GDM1 (cell line): Measurements from ENCODE around the gene OR11L1.

Experiments
- DNase-seq: peaks from one replicate; lab custom pipeline; 2025; lab: John Stamatoyannopoulos, UW

OR11L1 gene, protein sequence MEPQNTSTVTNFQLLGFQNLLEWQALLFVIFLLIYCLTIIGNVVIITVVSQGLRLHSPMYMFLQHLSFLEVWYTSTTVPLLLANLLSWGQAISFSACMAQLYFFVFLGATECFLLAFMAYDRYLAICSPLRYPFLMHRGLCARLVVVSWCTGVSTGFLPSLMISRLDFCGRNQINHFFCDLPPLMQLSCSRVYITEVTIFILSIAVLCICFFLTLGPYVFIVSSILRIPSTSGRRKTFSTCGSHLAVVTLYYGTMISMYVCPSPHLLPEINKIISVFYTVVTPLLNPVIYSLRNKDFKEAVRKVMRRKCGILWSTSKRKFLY

GRCh38 chr1:247841796-247842195 is at the start of gene OR11L1:
OR11L1 (minus strand) TSS chr1:247841896; CDS start chr1:247841896, 0 bp downstream.
- no peak for DNase-seq

DNA sequence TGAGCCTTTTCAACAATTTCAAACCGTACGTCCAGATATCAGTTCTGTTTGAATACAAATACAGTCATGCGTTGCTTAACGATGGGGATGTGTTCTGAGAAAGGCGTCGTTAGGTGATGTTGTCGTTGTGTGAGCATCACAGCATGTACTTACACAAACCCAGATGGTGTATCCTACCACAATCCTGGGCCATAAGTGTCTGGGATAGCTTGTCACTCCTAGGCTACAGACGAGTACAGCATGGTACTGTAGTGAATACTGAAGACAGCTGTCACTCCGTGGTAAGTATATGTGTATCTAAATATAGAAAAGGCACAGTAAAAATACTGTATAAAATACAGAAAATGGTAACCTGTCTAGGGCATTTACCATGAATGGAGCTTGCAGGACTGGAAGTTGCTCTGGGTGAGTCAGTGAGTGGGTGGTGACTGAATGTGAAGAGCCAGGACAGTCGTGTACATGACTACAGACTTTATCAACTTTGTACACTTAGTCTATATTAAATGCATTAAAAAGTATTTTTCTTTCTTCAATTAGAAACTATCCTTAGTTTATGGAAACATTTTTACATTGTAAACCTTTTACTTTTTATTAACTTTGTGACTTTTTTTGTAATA is 43.2 kb upstream of the OR11L1 start:
- no peak for DNase-seq

DNA sequence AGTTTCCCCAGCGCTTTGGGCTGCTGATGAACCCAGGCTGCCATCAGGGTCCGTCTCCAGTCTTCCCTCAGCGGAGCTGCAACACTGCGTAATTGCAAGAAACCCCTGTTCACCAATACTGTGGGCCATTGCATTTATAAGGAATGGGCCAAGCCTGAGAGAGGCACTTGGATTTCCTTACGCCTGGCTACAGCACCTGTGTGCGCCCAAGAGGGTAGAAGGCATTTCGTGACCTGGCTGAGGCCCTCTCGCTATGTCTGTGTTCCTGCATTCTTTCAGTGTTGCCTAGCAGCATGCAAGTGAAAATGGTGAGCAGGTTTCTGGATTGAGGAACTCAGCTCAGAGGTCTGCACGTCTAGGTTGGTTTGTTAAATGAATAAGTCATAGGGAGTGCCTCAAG is 41.6 kb upstream of the OR11L1 start:
- no peak for DNase-seq

GRCh38 chr1:247865416-247865815 is 23.7 kb upstream of the OR11L1 start:
- no peak for DNase-seq

DNA sequence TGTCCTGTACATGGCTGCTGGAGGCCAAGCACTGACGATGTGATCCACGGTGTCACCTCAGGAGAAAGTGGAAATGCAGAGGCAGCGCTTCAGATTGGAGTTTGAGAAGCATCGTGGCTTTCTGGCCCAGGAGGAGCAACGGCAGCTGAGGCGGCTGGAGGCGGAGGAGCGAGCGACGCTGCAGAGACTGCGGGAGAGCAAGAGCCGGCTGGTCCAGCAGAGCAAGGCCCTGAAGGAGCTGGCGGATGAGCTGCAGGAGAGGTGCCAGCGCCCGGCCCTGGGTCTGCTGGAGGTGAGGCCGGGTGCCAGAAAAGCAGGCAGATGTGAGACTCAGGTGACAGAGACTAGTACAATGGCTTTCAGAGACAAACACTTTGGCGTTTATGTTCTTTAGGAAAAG is 22.9 kb upstream of the OR11L1 start:
- DNase-seq, result no peak

GRCh38 chr1:247862756-247863155 is 21.1 kb upstream of the OR11L1 start:
- no peak for DNase-seq

DNA sequence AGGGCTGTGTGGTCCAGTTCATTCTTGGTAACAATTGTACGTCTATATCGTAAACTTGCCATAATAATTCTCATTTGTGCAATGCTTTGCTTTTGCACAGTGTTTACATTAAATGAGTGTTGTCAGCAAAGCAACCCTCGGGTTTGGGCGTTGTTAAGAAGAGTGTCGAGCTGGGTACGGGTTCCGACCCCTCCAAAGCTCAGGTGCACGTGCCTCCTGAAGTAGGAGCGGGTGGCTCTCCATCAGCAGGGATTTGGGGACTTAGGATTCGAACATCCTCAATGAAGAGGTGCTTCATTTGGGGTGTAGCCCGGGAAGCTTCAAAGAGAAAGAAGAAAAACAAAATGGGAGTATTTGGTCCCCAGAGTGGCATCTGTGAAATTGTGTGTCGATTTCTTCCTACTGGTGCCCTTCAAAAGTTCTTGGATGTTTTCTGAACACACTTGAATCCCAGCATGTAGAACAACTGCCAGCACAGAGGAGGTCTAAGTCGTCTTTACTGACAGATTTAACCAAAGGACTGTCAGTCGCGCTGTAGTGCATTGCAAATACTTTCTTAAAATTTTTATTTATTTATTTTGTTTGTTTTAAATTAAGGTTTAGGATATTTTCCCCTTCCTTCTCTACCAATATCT is 16.4 kb upstream of the OR11L1 start:
- no peak for DNase-seq

- peak; percentile 68 for DNase-seq
Measured at GRCh38 chr1:247857069-247857984, 15.6 kb upstream of the OR11L1 start, which contains the start of gene TRIM58. TRIM58 (plus strand) TSS chr1:247857187; CDS start chr1:247857247, 60 bp downstream.

- no peak for DNase-seq
Measured at GRCh38 chr1:247855911-247856310, 14.2 kb upstream of the OR11L1 start.

GRCh38 chr1:247854899-247855545 is 13.3 kb upstream of the OR11L1 start:
- peak; percentile 59 for DNase-seq

GRCh38 chr1:247849616-247850015 is 7.9 kb upstream of the OR11L1 start:
- no peak for DNase-seq

DNA sequence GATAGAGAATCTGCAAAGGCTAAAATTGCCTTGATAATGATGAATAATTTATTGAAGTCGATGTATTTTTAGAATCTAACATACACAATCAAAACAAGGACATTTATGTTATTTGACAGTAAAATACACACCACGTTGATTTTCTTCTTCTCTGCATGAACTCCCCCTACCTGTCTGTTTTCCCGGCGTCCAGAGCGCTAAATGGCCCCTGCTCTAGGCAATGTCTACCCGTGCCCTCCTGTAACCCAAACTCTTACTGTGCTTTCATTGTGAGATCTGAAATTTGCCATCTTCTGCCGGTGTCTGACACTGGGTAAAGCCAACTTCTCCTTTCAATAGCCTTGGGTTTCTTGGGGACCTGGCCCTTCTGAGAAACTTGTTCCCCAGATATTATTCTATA is 6.7 kb upstream of the OR11L1 start:
- DNase-seq, result no peak

- DNase-seq, result no peak
Measured at GRCh38 chr1:247845693-247846017, 4.0 kb upstream of the OR11L1 start.

DNA sequence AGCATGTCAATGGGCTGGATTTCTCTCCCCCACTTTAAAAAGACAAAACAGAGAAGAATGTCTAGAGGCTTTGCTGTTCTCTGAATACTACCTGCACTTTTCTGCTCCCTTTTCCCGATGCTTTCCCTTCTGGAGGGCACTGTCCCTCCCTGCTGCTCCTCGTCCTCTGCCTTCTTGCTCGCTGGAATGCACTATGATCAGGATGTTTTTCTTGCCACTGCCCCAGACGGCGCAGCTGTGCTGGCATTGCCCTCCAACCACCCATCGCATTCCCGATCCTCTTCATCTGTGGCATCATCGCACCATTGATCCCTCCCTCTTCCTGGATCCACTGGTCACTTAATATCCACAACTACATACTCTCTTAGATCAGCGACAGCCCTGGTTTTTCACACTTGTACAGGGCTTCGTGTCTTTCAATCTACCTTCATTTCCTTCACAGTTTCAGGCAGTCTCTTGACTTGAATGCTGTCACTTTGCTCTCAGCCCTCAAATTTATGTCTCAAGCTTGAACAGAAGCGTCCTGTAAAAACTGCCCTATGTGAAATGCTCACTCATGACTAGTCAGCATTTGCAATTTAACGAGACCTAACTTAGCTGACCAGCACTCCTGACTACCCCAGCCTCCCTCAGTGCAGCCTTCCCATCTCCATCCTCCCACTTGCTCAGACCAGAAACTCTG is 3.5 kb upstream of the OR11L1 start:
- no peak for DNase-seq

- no peak for DNase-seq
Measured at GRCh38 chr1:247843411-247843810, 1.7 kb upstream of the OR11L1 start.

DNA sequence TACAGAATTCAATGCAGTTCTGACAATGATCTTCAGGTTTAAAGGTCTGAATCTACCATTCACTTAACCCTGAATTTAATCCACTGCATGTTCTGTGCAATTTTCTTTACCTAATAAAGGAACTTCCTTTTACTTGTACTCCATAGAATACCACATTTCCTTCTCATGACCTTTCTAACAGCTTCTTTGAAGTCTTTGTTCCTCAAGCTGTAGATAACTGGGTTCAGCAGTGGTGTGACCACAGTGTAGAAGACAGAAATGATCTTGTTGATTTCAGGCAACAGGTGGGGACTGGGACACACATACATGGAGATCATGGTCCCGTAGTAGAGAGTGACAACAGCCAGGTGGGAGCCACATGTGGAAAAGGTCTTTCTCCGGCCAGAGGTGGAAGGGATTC is 878 bp downstream of the OR11L1 start:
- DNase-seq, result peak; percentile 32

DNA sequence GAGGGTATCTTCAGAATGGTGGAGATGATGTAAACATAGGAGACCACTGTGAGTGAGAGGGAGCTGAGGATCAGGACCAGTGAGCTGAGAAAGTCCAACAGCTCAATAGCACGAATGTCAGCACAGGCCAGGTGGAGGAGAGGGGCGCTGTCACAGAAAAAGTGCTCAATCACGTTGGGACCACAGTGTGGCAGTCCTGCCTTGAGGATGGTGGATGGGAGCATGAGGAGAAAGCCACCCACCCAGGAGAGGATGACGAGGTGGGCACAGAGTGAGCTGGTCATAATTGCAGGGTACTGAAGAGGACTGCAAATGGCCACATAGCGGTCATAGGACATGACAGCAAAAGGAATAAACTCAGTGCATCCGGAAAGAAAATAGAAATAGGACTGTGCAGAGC is 8.1 kb downstream of the OR11L1 start:
- DNase-seq, result no peak

DNA sequence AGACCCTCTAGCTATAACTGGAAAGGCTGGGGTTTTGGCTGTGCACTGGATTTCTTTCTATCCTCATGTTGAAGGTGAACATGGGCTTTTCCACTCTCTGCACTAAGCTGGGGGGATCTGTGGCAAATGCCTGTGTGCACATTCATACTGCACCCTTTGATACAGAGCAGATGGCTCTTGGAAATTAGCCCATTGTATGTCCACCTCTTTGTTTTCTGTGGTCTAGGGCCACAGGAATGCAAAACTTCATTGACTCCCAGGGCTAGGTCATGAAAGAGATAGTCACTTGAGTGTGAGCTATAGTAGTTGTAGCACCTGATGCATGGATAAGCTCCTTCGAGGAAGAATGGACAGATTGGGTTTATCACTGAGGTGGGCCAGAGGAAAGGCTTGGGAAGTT is 12.0 kb downstream of the OR11L1 start:
- no peak for DNase-seq

DNA sequence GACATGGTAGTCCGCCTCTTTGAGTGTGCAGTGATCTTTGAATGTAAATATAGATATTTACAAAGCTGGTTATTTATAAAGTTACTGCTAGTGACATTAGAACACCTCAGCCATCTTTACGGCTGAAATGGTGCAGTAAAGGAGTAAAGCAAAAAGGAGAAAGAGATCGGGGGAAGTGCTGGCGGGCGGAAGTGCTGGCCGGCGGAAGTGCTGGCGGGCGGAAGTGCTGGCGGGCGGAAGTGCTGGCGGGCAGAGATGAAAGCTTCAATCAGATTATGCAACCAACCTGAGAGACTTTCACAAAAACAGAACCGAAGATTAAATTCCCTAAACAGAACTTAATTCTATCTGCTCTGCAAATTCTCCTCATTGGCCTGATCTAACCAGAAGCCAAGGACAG is 16.3 kb downstream of the OR11L1 start:
- DNase-seq, result no peak

DNA sequence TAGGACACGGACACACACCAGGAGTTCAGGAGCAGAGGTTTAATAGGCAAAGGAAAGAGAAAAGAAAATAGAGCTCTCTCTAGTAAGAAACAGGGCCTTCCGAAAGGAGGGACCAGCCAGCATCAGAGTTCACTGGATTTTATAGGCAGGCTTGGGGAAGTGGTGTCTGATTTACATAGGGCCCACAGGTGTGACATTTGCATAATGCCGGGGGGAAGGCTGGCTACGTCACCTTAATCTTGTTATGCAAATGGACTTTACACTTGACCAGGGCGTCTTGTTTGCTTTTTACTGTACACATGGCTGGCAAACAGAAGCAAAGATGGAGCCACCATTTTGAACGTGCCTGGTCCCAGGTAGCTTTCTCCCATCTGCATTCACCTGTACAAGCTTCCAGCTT is 17.7 kb downstream of the OR11L1 start, which contains the start of gene OR14A16:
TSS of gene OR14A16 (minus strand) at position 97 of the 400 bp plus-strand sequence. CDS start 8,390 bp downstream, outside the sequence.
- no peak for DNase-seq

GRCh38 chr1:247822060-247822459 is 19.6 kb downstream of the OR11L1 start:
- DNase-seq, result no peak
